GM13977 (cell line): ENCODE measurements around the gene UBN1.

Experiments used
- DNase-seq: peaks from one replicate; pipeline ENCODE4 v3.0.0; 2012; ENCODE audit warnings: low spot score
- in situ Hi-C: fragments of 300-500 bp; cut with MboI; formaldehyde crosslinking; loops from one replicate; pipeline ENCODE4 v1.12.0; 2022; ENCODE audit warnings: low sequenced_read_pairs, low pct_unique_long_range_greater_than_20kb, mixed read lengths, inconsistent platforms; ENCODE audit not compliant: unreplicated experiment
- TF ChIP-seq, protein P1 (sequence below): IDR thresholded peaks from 2 replicates; pipeline ENCODE4 v1.5.1; 2012; ENCODE audit warnings: mild to moderate bottlenecking, control low read depth; ENCODE audit not compliant: insufficient read depth; ENCODE audit errors: extremely low read depth, missing control alignments

Gene UBN1

DNA sequence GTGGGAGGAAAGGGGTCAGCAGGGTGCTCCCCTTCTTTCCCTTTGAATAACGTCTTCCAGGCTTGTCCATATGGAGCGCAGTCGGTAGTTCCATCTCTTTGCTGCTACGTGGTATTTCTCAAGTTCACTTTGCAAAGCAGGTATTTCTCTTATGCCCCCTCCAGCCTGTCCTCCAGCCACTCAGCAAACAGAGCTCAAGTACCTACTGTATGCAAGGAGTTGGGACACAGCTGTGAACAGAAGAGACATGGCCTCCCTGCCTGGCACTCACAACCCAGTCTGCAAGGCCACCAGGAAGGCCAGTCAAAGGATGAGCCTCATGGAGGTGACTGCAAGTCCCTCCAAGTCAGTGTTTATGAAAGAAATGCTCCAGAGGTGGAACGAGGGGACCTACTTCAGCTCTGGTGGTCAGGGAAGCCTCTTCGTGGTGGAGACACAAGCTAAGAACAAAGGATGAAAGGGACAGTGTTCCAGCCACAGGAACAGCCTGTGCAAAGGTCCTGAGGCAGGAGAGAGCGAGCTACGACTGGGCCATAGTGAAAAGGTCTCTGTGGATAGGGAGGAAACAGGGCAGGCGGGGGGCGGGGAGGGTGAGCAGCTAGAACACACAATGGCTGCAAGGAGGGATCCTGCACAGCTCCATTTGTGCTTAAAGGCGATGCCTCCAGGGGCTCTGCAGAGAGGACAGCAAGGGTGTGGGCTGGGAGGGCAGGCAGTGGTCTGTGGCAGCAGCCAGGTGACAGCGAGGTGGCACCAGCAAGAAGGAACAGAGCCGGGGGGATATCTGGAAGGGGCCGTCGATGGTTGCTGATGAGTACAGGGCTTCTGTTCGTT lies 57.0 kb downstream of the UBN1 start:
- TF ChIP-seq, protein P1, sequence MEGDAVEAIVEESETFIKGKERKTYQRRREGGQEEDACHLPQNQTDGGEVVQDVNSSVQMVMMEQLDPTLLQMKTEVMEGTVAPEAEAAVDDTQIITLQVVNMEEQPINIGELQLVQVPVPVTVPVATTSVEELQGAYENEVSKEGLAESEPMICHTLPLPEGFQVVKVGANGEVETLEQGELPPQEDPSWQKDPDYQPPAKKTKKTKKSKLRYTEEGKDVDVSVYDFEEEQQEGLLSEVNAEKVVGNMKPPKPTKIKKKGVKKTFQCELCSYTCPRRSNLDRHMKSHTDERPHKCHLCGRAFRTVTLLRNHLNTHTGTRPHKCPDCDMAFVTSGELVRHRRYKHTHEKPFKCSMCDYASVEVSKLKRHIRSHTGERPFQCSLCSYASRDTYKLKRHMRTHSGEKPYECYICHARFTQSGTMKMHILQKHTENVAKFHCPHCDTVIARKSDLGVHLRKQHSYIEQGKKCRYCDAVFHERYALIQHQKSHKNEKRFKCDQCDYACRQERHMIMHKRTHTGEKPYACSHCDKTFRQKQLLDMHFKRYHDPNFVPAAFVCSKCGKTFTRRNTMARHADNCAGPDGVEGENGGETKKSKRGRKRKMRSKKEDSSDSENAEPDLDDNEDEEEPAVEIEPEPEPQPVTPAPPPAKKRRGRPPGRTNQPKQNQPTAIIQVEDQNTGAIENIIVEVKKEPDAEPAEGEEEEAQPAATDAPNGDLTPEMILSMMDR: no peak
- no peak for DNase-seq
- in situ Hi-C loops: no loop called here

DNA sequence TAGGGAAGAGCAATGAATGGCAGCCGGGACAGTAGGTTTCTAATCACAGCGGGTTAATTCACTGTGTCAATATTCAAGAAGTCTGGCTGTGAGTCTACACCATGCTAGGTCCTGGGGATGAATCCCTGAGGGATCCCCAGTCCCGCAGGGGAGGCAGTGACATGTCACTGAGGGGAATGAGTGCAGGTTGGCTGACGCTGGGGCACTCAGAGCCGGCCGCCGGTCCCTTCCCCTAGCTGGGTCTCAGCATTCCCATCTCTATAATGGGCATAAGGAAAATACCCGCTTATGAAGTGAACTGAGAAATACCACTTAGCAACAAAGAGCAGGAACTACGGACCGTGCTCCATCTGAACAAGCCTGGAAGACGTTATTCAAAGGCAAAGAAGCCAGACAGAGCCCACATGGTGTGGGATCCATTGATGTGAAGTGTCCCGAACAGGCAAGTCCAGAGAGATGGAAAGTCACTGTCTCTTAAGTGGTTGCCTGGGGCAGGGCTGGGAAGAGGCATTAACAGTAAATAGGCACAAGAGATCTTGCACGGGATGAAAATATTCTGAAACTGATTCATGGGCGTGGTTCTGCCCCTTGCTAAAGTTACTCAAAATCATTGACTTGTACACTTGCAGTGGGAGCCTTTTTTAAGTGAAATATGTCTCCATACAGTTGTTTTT lies 57.8 kb downstream of the UBN1 start:
- no peak for DNase-seq
- TF ChIP-seq, protein P1: no peak
- in situ Hi-C loops: no loop called here

DNA sequence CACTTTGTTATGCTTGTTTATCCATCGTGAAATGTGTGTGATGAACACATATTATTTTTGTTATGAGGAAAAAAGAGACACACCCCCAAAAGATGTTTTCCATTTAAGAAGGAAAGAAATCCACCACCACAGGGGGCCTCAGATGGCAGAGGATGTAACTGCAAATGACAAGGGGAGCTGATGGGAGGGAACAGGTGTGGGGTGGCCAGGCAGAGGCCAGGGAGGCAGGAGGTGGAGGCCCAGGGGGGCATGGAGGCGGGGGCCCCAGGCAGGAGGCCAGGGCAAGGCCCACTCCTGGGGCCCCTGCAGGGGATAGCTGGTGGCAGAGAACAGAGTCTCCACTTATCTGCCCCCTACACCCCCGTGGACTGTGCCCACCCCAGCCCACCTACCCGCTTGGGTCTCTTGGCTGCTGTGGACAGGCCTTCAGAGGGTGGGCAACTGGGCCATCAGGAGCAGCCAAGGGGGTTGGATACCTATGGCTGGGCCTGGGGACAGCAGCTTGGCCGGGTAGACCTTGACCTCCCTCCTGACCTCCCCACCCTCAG lies 61.6 kb downstream of the UBN1 start:
- no peak for DNase-seq
- TF ChIP-seq, protein P1: no peak
- in situ Hi-C loops: no loop called here

DNA sequence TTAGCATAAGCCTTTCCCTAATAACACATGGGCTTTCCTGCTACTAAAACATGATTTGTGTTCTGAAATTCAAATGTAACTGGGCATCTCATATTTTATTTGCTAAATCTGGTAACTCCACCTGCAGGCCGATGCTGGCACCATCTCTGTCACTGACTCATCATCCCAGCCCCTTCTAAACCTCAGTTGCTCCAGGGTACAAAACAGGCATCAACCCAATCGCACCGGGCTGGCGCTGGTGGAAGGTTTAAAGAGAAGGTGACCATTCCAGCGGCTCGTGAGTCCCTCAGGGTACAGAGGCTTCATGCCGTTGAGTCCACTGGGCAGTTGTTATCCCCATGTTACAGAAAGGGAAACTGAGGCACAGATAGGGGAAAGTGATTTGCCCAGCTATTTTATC lies 62.5 kb downstream of the UBN1 start:
- TF ChIP-seq, protein P1: no peak
- in situ Hi-C loops: no loop called here
- no peak for DNase-seq

DNA sequence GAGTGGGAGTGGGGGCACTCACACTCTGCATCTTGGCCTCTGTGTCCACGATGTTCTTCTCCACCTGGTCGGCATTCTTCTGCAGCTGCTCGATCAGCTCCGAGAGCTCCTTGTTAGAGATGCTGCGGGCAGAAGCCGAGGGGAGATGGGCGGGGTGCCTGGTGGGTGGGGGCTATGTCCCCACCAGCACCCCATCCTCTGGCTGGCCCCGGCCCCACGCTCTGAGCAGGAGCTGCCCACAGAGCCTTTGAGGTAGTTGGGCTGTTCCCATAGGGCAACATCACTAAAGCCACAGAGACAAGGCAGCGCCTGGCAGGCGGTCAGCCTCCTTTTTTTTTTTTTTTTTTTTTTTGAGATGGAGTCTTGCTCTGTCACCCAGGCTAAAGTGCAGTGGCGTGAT lies 63.5 kb downstream of the UBN1 start:
- in situ Hi-C loops: no loop called here
- no peak for DNase-seq
- TF ChIP-seq, protein P1: no peak

DNA sequence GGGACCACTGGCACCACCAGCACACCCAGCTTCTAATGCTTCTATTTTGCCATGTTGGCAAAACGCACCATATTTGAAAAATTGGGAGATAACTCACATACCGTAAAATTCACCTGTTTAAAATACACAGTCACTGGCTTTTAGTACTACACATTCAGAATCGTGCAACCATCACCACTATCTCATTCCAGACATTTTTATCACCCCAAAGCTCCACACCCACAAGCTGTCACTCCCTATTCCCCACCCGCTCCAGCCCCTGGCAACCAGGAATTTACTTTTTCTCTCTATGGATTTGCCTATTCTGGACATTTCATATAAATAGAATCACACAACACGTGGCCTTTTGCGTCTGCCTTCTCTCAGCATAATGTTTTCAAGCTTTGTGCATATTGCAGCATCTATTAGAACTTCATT lies 64.7 kb downstream of the UBN1 start:
- DNase-seq: no peak
- in situ Hi-C loops: no loop called here
- TF ChIP-seq, protein P1: no peak
